HepG2 (cell line): ENCODE data around the gene RAB23. TPM values are rescaled to one million over a fixed set of nuclear protein-coding genes. Genes with fewer than 3 reads are reported as not detected.

Experiments used
- ATAC-seq: fragments of 200-7000 bp; cut with Tn5 transposase; 3 replicates; pipeline ENCODE4 v1.9.1; 2020; ENCODE audit warnings: mild to moderate bottlenecking, moderate library complexity
- BruUV-seq: library from RNA; stranded (reverse); fragments of 400-500 nt; replicated peaks from 2 replicates; lab custom pipeline; 2021; lab: Mats Ljungman, UMichigan
- CTCF ChIA-PET: fragments of 300-600 bp; formaldehyde crosslinking; extraction: SDS; loops from one replicate; lab custom pipeline; 2021; ENCODE audit warnings: low total read pairs, inconsistent platforms, low intra/inter-chr PET ratio; lab: Yijun Ruan, JAX
- POLR2A ChIA-PET: fragments of 350-600 bp; sonication (Branson Sonifier 250); formaldehyde crosslinking; loops from one replicate; lab custom pipeline; 2020; ENCODE audit warnings: antibody characterized with exemption, inconsistent platforms; lab: Yijun Ruan, JAX
- DNase-seq: peaks from one replicate; pipeline ENCODE4 v3.0.0-alpha.2; 2015; ENCODE audit warnings: low spot score
- FAIRE-seq: peaks from 3 replicates; lab custom pipeline; 2011; peaks lifted over from hg19 to GRCh38; lab: Jason Lieb, UNC
- H2AFZ ChIP-seq: one replicate; pipeline ENCODE4 v1.6.1; 2011; ENCODE audit warnings: low read length, inconsistent platforms
- H3K27ac ChIP-seq: fragments of 300-600 bp; 3 replicates; pipeline ENCODE4 v1.8.0; 2011; ENCODE audit warnings: mixed run types, mild to moderate bottlenecking, mixed read lengths, low read length, inconsistent platforms; ENCODE audit not compliant: insufficient read depth; ENCODE audit errors: extremely low read length
- H3K27me3 ChIP-seq, 2 experiments: fragments of 200-600 bp in 1 of 2; 2 replicates in 1 of 2; 3 replicates in 1 of 2; pipeline versions ENCODE4 v1.6.0 to v1.8.0; 2011; ENCODE audit warnings: low read length in 2 of 2, mild to moderate bottlenecking in 2 of 2, moderate library complexity in 2 of 2, inconsistent platforms in 1 of 2; ENCODE audit not compliant: insufficient read depth in 2 of 2, control insufficient read depth in 1 of 2
- H3K36me3 ChIP-seq, 2 experiments: fragments of 200-600 bp in 1 of 2; replicated peaks in 1 of 2; 2 replicates in 1 of 2; 3 replicates in 1 of 2; pipeline versions ENCODE4 v1.5.1 to v1.8.0; 2011; ENCODE audit warnings: low read length in 2 of 2, inconsistent platforms in 1 of 2; ENCODE audit not compliant: insufficient read depth in 2 of 2, control insufficient read depth in 1 of 2
- H3K4me1 ChIP-seq: 2 replicates; pipeline ENCODE4 v1.5.1; 2012; ENCODE audit warnings: low read length, inconsistent platforms; ENCODE audit not compliant: insufficient read depth
- H3K4me2 ChIP-seq: 2 replicates; pipeline ENCODE4 v1.6.0; 2011; ENCODE audit warnings: low read depth, low read length, inconsistent platforms
- H3K4me3 ChIP-seq, 3 experiments: fragments of 200-600 bp in 1 of 3; sonication (generic), shearing (Covaris generic) in 1 of 3; replicated peaks in 1 of 3; 2 replicates each; pipeline ENCODE4 v1.5.1; 2011 to 2016; ENCODE audit warnings: low read length in 3 of 3, inconsistent platforms in 2 of 3, low read depth in 2 of 3, mild to moderate bottlenecking in 2 of 3, control low read depth in 1 of 3, mixed read lengths in 1 of 3; ENCODE audit not compliant: insufficient read depth in 1 of 3
- H3K79me2 ChIP-seq: one replicate; pipeline ENCODE4 v1.6.1; 2011; ENCODE audit warnings: low read length, inconsistent platforms; ENCODE audit not compliant: insufficient read depth
- H3K9ac ChIP-seq: 2 replicates; pipeline ENCODE4 v1.6.0; 2011; ENCODE audit warnings: mild to moderate bottlenecking, low read depth, low read length, inconsistent platforms; ENCODE audit not compliant: insufficient read depth
- H3K9me3 ChIP-seq: 2 replicates; pipeline ENCODE4 v1.5.1; 2012; ENCODE audit warnings: mild to moderate bottlenecking, low read length
- H4K20me1 ChIP-seq: 2 replicates; pipeline ENCODE4 v1.6.0; 2011; ENCODE audit warnings: inconsistent platforms, mild to moderate bottlenecking, low read length, moderate library complexity; ENCODE audit not compliant: insufficient read depth
- ATF5 ChIP-seq: sonication (generic); formaldehyde crosslinking; IDR thresholded peaks from 2 replicates; pipeline ENCODE4 v1.4.0; 2020; ENCODE audit warnings: mild to moderate bottlenecking, low read depth, missing genetic modification reagents
- FUBP1 ChIP-seq: sonication (generic); formaldehyde crosslinking; IDR thresholded peaks from 2 replicates; pipeline ENCODE4 v1.5.1; 2020; ENCODE audit warnings: missing genetic modification reagents, mild to moderate bottlenecking, borderline replicate concordance
- HDAC6 ChIP-seq: fragments of 200-600 bp; sonication (generic); IDR thresholded peaks from 2 replicates; pipeline ENCODE4 v1.7.0; 2017; ENCODE audit warnings: mild to moderate bottlenecking, antibody characterized with exemption, low read length, low read depth
- PHB2 ChIP-seq: fragments of 450-650 bp; IDR thresholded peaks from 2 replicates; pipeline ENCODE4 v1.6.1; 2018; ENCODE audit not compliant: partially characterized antibody
- RFXANK ChIP-seq: IDR thresholded peaks from 2 replicates; pipeline ENCODE4 v1.6.1; 2016
- SKIL ChIP-seq: sonication (generic); formaldehyde crosslinking; IDR thresholded peaks from 2 replicates; pipeline ENCODE4 v1.8.0; 2022; ENCODE audit warnings: missing genetic modification reagents, mild to moderate bottlenecking, moderate library complexity, borderline replicate concordance
- TMF1 ChIP-seq: sonication (generic); formaldehyde crosslinking; IDR thresholded peaks from 2 replicates; pipeline ENCODE4 v1.8.1; 2022; ENCODE audit warnings: low read depth, missing genetic modification reagents
- TP53 ChIP-seq: sonication (generic); formaldehyde crosslinking; conservative IDR thresholded peaks from 2 replicates; pipeline ENCODE4 v1.4.0; 2020; ENCODE audit warnings: missing genetic modification reagents
- ZMYM2 ChIP-seq: sonication (generic); formaldehyde crosslinking; IDR thresholded peaks from 2 replicates; pipeline ENCODE4 v1.8.0; 2022; ENCODE audit warnings: mild to moderate bottlenecking, missing genetic modification reagents
- ZNF121 ChIP-seq: sonication (generic); formaldehyde crosslinking; IDR thresholded peaks from 2 replicates; pipeline ENCODE4 v1.5.0; 2020; ENCODE audit warnings: mild to moderate bottlenecking, missing genetic modification reagents
- ZNF552 ChIP-seq: sonication (generic); formaldehyde crosslinking; IDR thresholded peaks from 2 replicates; pipeline ENCODE4 v1.9.0; 2022; ENCODE audit warnings: missing genetic modification reagents, mild to moderate bottlenecking, borderline replicate concordance
- ZNF615 ChIP-seq: sonication (generic); formaldehyde crosslinking; IDR thresholded peaks from 2 replicates; pipeline ENCODE4 v1.5.0; 2020; ENCODE audit warnings: mild to moderate bottlenecking, missing genetic modification reagents, borderline replicate concordance
- WGBS: methylation state at CpG from one replicate; pipeline ENCODE4 v1.1.6; 2017; ENCODE audit warnings: low lambda C conversion rate; 5-methylcytosine and 5-hydroxymethylcytosine counted together
- in situ Hi-C: cut with HindIII; loops from 2 replicates; pipeline ENCODE4 v1.10.0; 2017; ENCODE audit warnings: low pct_unique_long_range_greater_than_20kb; ENCODE audit not compliant: extremely low pct_ligation_motif_present
- intact Hi-C: fragments of 100-400 bp; cut with micrococcal nuclease; formaldehyde crosslinking; loops from one replicate; pipeline ENCODE4 v1.10.0; 2022; ENCODE audit not compliant: unreplicated experiment
- polyA plus RNA-seq, 8 experiments: library from polyadenylated mRNA; depleted of rRNA in 3 of 8; stranded (reverse) in 7 of 8; unstranded in 1 of 8; fragments of >200 nt; fragmentation: Illumina TruSeq in 4 of 8; extraction: Trizol in 4 of 8; gene quantifications; 2 replicates each; pipeline versions ENCODE4 v1.2.1 to v1.2.3, GENCODE V29; 2011 to 2016; ENCODE audit warnings: low read depth in 4 of 8, missing spikeins in 1 of 8, mixed read lengths in 1 of 8; ENCODE audit not compliant: insufficient read depth in 1 of 8
- total RNA-seq, 5 experiments: library from RNA; depleted of rRNA; stranded (reverse); fragments of >200 nt; fragmentation: Illumina TruSeq; extraction: Trizol; gene quantifications; 2 replicates each; pipeline ENCODE4 v1.2.3, GENCODE V29; 2016; ENCODE audit warnings: low read depth in 1 of 5

RAB23 gene
- total and polyA plus RNA-seq, 2 of the 13 experiments (the other 11 are each of a cell fraction or from before 2014, with no cell fraction given): 5.5 to 16.4 TPM

DNA sequence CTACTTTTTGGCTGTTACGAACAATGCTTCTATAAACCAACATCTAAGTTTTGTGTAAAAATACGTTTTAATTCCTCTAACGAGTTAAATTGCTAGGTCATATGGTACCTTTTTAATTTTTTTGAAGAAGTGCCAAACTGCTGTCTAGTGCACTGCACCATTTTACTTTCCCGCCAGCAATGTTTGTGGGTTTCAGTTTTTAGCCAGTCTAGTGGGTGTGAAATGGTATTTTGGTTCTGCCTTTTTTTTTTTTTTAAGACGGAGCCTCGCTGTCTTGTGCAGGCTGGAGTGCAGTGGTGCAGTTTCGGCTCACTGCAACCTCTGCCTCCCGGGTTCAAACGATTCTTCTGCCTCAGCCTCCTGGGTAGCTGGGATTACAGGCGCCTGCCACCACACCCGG lies 84.1 kb downstream of the RAB23 start:
- no peaks in the 10 kb centered on the region for H3K79me2 ChIP-seq
- H2AFZ ChIP-seq: no peak overlapping the region
- no peak overlapping the region for H3K27ac ChIP-seq
- intact Hi-C loops: no loop called here
- peaks cover 25% of the 10 kb centered on the region for H3K4me1 ChIP-seq
- 96% methylated on average over 11 of the region's 11 CpGs for WGBS
- POLR2A ChIA-PET: no interaction called here
- H4K20me1 ChIP-seq: no peaks in the 10 kb centered on the region
- H3K4me2 ChIP-seq: no peak overlapping the region
- TF ChIP-seq TMF1 (CRISPR knock-in tag) (no peak), ZNF615 (CRISPR knock-in tag) (no peak), RFXANK (CRISPR knock-in tag) (no peak), ZNF121 (CRISPR knock-in tag) (no peak)
- TF ChIP-seq, all 625 proteins: peak for 0
- no TSS peak for BruUV-seq
- no peaks in the 10 kb centered on the region for H3K9me3 ChIP-seq
- CTCF ChIA-PET: no interaction called here
- no peak for FAIRE-seq
- H3K9ac ChIP-seq: no peak overlapping the region
- H3K4me3 ChIP-seq: no peak overlapping the region
- no peaks in the 10 kb centered on the region for H3K27me3 ChIP-seq
- peaks cover 6 to 44% of the 10 kb centered on the region in 2 experiments for H3K36me3 ChIP-seq
- DNase-seq: no peak
- in situ Hi-C loops: no loop called here
- no peak for ATAC-seq

DNA sequence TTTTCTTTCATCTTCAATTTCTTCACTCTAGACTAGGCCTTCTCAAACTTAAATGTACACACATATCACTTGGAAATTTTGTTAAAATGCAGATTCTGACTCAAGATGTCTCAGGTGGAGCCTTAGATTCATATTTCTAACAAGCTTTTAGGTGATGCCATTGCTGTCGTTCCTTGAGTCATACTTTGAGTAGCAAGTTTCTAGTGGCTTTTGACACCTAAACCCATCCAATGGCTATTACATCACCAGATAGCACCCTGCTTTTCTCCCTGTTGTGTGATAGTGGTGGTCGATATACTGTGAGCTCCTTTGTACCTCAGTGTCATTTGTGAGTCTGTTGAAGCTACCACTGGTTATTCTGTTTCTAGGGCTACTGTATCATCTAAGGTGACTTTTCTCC lies 84.8 kb downstream of the RAB23 start:
- Histone ChIP-seq H2AFZ (no peak overlapping the region), H4K20me1 (no peaks in the 10 kb centered on the region), H3K4me1 (peaks cover 18% of the 10 kb centered on the region), H3K4me2 (no peak overlapping the region), H3K27ac (no peak overlapping the region), H3K9ac (no peak overlapping the region)
- intact Hi-C loops: no loop called here
- BruUV-seq: no TSS peak
- in situ Hi-C loops: no loop called here
- CTCF ChIA-PET: no interaction called here
- TF ChIP-seq ATF5 (CRISPR knock-in tag) (no peak), ZMYM2 (no peak), TP53 (CRISPR knock-in tag) (no peak), PHB2 (no peak), FUBP1 (CRISPR knock-in tag) (no peak), ZNF552 (no peak), SKIL (CRISPR knock-in tag) (no peak), HDAC6 (no peak)
- TF ChIP-seq, all 625 proteins: peak for 0
- Histone ChIP-seq H3K9me3 (no peaks in the 10 kb centered on the region), H3K4me3 (no peak overlapping the region), H3K79me2 (no peaks in the 10 kb centered on the region), H3K27me3 (no peaks in the 10 kb centered on the region), H3K36me3 (peaks cover 6 to 49% of the 10 kb centered on the region in 2 experiments)
- 97% methylated on average over 2 of the region's 2 CpGs for WGBS
- POLR2A ChIA-PET: no interaction called here
- ATAC-seq (no peak), FAIRE-seq (no peak), DNase-seq (no peak)
